IMR-90 (cell line): ENCODE measurements around the gene HIGD1C. TPM values are rescaled to one million over a fixed set of nuclear protein-coding genes. Genes with fewer than 3 reads are reported as not detected.

Experiments used
- ATAC-seq: fragments of 200-7000 bp; cut with Tn5 transposase; 2 replicates; pipeline ENCODE4 v1.9.1; 2020; ENCODE audit warnings: low read depth, mild to moderate bottlenecking, moderate library complexity
- BruUV-seq: library from RNA; stranded (reverse); fragments of 400-500 nt; replicated peaks from 2 replicates; lab custom pipeline; 2021; lab: Mats Ljungman, UMichigan
- CTCF ChIA-PET: fragments of 300-600 bp; formaldehyde crosslinking; extraction: SDS; loops from one replicate; lab custom pipeline; 2021; ENCODE audit warnings: antibody characterized with exemption; lab: Yijun Ruan, JAX
- POLR2A ChIA-PET: fragments of 300-600 bp; sonication (Branson Sonifier 250); formaldehyde crosslinking; loops from one replicate; lab custom pipeline; 2022; ENCODE audit warnings: antibody characterized with exemption; ENCODE audit not compliant: unreplicated experiment; lab: Charles Lee
- DNase-seq: peaks from one replicate; pipeline ENCODE4 v3.0.0; 2013
- H2AFZ ChIP-seq: replicated peaks from 2 replicates; pipeline ENCODE3; 2013; ENCODE audit warnings: low read length, mild to moderate bottlenecking; ENCODE audit not compliant: poor library complexity
- H2AK5ac ChIP-seq: 2 replicates; pipeline ENCODE4 v1.6.1; 2013; ENCODE audit warnings: low read depth, low read length, inconsistent platforms
- H2AK9ac ChIP-seq: replicated peaks from 2 replicates; pipeline ENCODE3; 2013; ENCODE audit warnings: mild to moderate bottlenecking, low read depth, low read length, moderate library complexity; ENCODE audit not compliant: poor library complexity
- H2BK120ac ChIP-seq: 2 replicates; pipeline ENCODE4 v1.6.1; 2013; ENCODE audit warnings: low read depth, low read length, inconsistent platforms
- H2BK15ac ChIP-seq: 3 replicates; pipeline ENCODE4 v1.6.1; 2013; ENCODE audit warnings: low read depth, low read length, inconsistent platforms
- H2BK20ac ChIP-seq: 2 replicates; pipeline ENCODE4 v1.6.1; 2013; ENCODE audit warnings: low read depth, mild to moderate bottlenecking, inconsistent platforms, low read length, moderate library complexity
- H2BK5ac ChIP-seq: 2 replicates; pipeline ENCODE4 v1.6.1; 2013; ENCODE audit warnings: mild to moderate bottlenecking, low read depth, low read length, inconsistent platforms; ENCODE audit not compliant: poor library complexity, severe bottlenecking
- H3K14ac ChIP-seq: replicated peaks from 2 replicates; pipeline ENCODE4 v1.6.1; 2013; ENCODE audit warnings: low read depth, low read length, inconsistent platforms
- H3K18ac ChIP-seq: 2 replicates; pipeline ENCODE4 v1.6.1; 2013; ENCODE audit warnings: low read depth, low read length, control low read depth
- H3K23ac ChIP-seq: 2 replicates; pipeline ENCODE4 v1.6.1; 2013; ENCODE audit warnings: low read depth, low read length, inconsistent platforms
- H3K27ac ChIP-seq: 2 replicates; pipeline ENCODE4 v1.5.1; 2013; ENCODE audit warnings: mild to moderate bottlenecking, control low read depth, low read length; ENCODE audit not compliant: insufficient read depth
- H3K27me3 ChIP-seq: 2 replicates; pipeline ENCODE4 v1.6.1; 2013; ENCODE audit warnings: low read length; ENCODE audit not compliant: control insufficient read depth, insufficient read depth
- H3K36me3 ChIP-seq: 2 replicates; pipeline ENCODE4 v1.6.1; 2013; ENCODE audit warnings: low read length, mixed read lengths; ENCODE audit not compliant: control insufficient read depth, insufficient read depth
- H3K4ac ChIP-seq: 2 replicates; pipeline ENCODE4 v1.6.1; 2013; ENCODE audit warnings: low read depth, low read length, inconsistent platforms
- H3K4me1 ChIP-seq: 2 replicates; pipeline ENCODE4 v1.6.1; 2013; ENCODE audit warnings: low read length, mixed read lengths; ENCODE audit not compliant: control insufficient read depth, insufficient read depth
- H3K4me2 ChIP-seq: 2 replicates; pipeline ENCODE4 v1.6.1; 2013; ENCODE audit warnings: low read depth, mild to moderate bottlenecking, control low read depth, low read length, moderate library complexity
- H3K4me3 ChIP-seq: 2 replicates; pipeline ENCODE4 v1.5.1; 2013; ENCODE audit warnings: low read depth, mild to moderate bottlenecking, control low read depth, low read length, moderate library complexity; ENCODE audit not compliant: insufficient read depth
- H3K56ac ChIP-seq: 2 replicates; pipeline ENCODE4 v1.6.1; 2013; ENCODE audit warnings: low read length, inconsistent platforms; ENCODE audit not compliant: insufficient read depth; ENCODE audit errors: extremely low read depth
- H3K79me1 ChIP-seq, 2 experiments: 2 replicates each; pipeline ENCODE4 v1.6.1; 2013; ENCODE audit warnings: low read length in 2 of 2, inconsistent platforms in 1 of 2, low read depth in 1 of 2
- H3K9ac ChIP-seq: 2 replicates; pipeline ENCODE4 v1.6.1; 2013; ENCODE audit warnings: low read depth, low read length, control low read depth
- H3K9me1 ChIP-seq: 2 replicates; pipeline ENCODE4 v1.6.1; 2013; ENCODE audit warnings: low read length, inconsistent platforms; ENCODE audit not compliant: insufficient read depth
- H3K9me3 ChIP-seq: 2 replicates; pipeline ENCODE4 v1.6.1; 2013; ENCODE audit warnings: low read length; ENCODE audit not compliant: control insufficient read depth, insufficient read depth
- H4K20me1 ChIP-seq: 2 replicates; pipeline ENCODE4 v1.6.1; 2013; ENCODE audit warnings: low read length, inconsistent platforms; ENCODE audit not compliant: insufficient read depth
- H4K5ac ChIP-seq: 2 replicates; pipeline ENCODE4 v1.6.1; 2013; ENCODE audit warnings: mild to moderate bottlenecking, low read depth, low read length, control low read depth
- H4K8ac ChIP-seq, 2 experiments: 2 replicates each; pipeline ENCODE4 v1.6.1; 2013; ENCODE audit warnings: low read depth in 2 of 2, low read length in 2 of 2, control low read depth in 1 of 2, inconsistent platforms in 1 of 2
- H4K91ac ChIP-seq: 2 replicates; pipeline ENCODE4 v1.6.1; 2013; ENCODE audit warnings: low read depth, low read length, inconsistent platforms; ENCODE audit not compliant: insufficient read depth
- MAZ ChIP-seq: IDR thresholded peaks from 2 replicates; pipeline ENCODE4 v1.6.1; 2012; ENCODE audit warnings: low read depth, mild to moderate bottlenecking, low read length, improper control_type of control experiment, moderate library complexity, borderline replicate concordance
- RAD21 ChIP-seq: IDR thresholded peaks from 2 replicates; pipeline ENCODE4 v1.6.1; 2012; ENCODE audit warnings: low read length, improper control_type of control experiment
- RCOR1 ChIP-seq: IDR thresholded peaks from 2 replicates; pipeline ENCODE4 v1.6.1; 2012; ENCODE audit warnings: mild to moderate bottlenecking, low read length, improper control_type of control experiment; ENCODE audit not compliant: insufficient replicate concordance
- WGBS, 2 experiments: methylation state at CpG; one replicate each; pipeline versions ENCODE4 v1.1.5 to v1.1.7; 2013; ENCODE audit warnings: missing lambda C conversion rate in 2 of 2; ENCODE audit not compliant: insufficient read length in 1 of 2; ENCODE audit errors: extremely low coverage in 2 of 2; 5-methylcytosine and 5-hydroxymethylcytosine counted together
- dilution Hi-C: fragments of 300-500 bp; cut with HindIII; formaldehyde crosslinking; loops from one replicate; pipeline ENCODE4 v1.14.3; 2018; ENCODE audit warnings: low sequenced_read_pairs; ENCODE audit not compliant: unreplicated experiment
- in situ Hi-C: fragments of 300-500 bp; cut with MboI; formaldehyde crosslinking; loops from 3 replicates; pipeline ENCODE4 v1.14.3; 2019; ENCODE audit warnings: low sequenced_read_pairs, inconsistent platforms, mixed read lengths
- intact Hi-C: fragments of 100-400 bp; cut with micrococcal nuclease; formaldehyde crosslinking; loops from 2 replicates; pipeline ENCODE4 v1.10.0; 2022
- polyA plus RNA-seq, 3 experiments: library from polyadenylated mRNA; depleted of rRNA; stranded (reverse); fragments of >200 nt; gene quantifications; 2 replicates each; pipeline ENCODE4 v1.2.3, GENCODE V29; 2012; ENCODE audit warnings: low replicate concordance in 1 of 3
- total RNA-seq: library from RNA; depleted of rRNA; stranded (reverse); fragments of >200 nt; gene quantifications from 2 replicates; pipeline ENCODE4 v1.2.3, GENCODE V29; 2012

Gene HIGD1C
- total and polyA plus RNA-seq, 2 of the 4 experiments (the other 2 are of a cell fraction): not detected

DNA sequence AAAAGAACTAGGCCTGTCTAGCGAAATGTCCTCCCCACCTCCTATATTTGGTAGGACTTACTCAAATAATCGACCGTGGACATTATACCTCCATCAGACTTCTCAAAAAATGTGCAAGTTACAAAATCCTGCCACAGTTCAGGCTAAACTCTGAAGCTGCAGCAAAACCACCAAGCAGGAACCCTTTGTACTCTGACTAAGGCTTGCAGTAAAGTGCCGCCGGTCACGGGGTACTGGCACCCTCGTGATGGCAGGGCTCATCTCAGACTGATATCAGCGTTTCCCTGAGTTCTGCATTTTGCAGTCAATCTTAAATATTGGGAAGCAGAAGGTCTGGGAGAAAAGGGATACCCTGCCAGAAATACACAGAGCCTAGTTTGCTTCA lies 56.7 kb downstream of the HIGD1C start:
- in situ Hi-C loops (no loop called here), intact Hi-C loops (no loop called here), dilution Hi-C loops (no loop called here)
- Histone ChIP-seq H3K36me3 (peaks cover 19% of the 10 kb centered on the region), H3K23ac (no peak overlapping the region), H2BK20ac (no peak overlapping the region), H2BK120ac (no peak overlapping the region), H4K20me1 (peaks cover 9% of the 10 kb centered on the region; the same call in 1 of the 2 replicates), H4K91ac (no peak overlapping the region), H4K5ac (no peak overlapping the region), H3K4me3 (no peak overlapping the region), H3K14ac (no peak overlapping the region; the same call in 1 of the 2 replicates), H2AK5ac (no peak overlapping the region), H4K8ac (no peak overlapping the region), H2AK9ac (no peak overlapping the region), H3K18ac (no peak overlapping the region), H3K4me1 (peaks cover 3% of the 10 kb centered on the region), H2BK15ac (no peak overlapping the region), H3K9me1 (0 out of 2 replicates have a peak, but pooled peaks cover 3% of the 10 kb centered on the region), H3K27ac (no peak overlapping the region), H2AFZ (no peak overlapping the region), H3K79me1 (peaks cover 10 to 34% of the 10 kb centered on the region in 2 experiments), H3K4ac (no peak overlapping the region), H3K4me2 (no peak overlapping the region; the same call in 1 of the 2 replicates), H3K56ac (no peak overlapping the region), H3K9me3 (no peaks in the 10 kb centered on the region), H3K27me3 (no peaks in the 10 kb centered on the region), H3K9ac (no peak overlapping the region), H2BK5ac (no peak overlapping the region)
- TF ChIP-seq MAZ: no peak
- no peak for TF ChIP-seq RAD21
- no peak for TF ChIP-seq RCOR1
- ChIA-PET CTCF (interaction anchor here (0.8 to 1.4 kb wide), 3 partner anchors 11 to 17 kb away, joined by 3 read pairs; partner anchors contain the start of gene SLC11A2), POLR2A (no interaction called here)
- DNase-seq (no peak), ATAC-seq (no peak)
- no TSS peak for BruUV-seq
- WGBS, 2 experiments: 90% methylated on average over 2 of the region's 8 CpGs; no CpG with 5 or more reads in 1 of the 2 experiments
